Right cardiac atrium (tissue), 5 donors: ENCODE data around the gene RNFT1. TPM values are rescaled to one million over a fixed set of nuclear protein-coding genes. Genes with fewer than 3 reads are reported as not detected.
"Not testable (repeated sequence)": the region's sequence is repeated elsewhere in the genome, so short reads cannot be mapped to it uniquely, and the experiment has no call there.

ENCODE experiments used
- ATAC-seq, 2 donors: fragments of 200-7000 bp; cut with Tn5 transposase; one replicate each; pipeline versions ENCODE4 v1.8.0 to v1.9.1; 2020; ENCODE audit warnings: moderate library complexity in 2 of 2, mild to moderate bottlenecking in 1 of 2
- DNase-seq, 3 donors: peaks; one replicate each; pipeline ENCODE4 v3.0.0-alpha.2; 2020
- H3K27ac ChIP-seq: one replicate; pipeline ENCODE4 v1.5.1; 2013; ENCODE audit warnings: mild to moderate bottlenecking, low read length, control low read depth, moderate library complexity
- H3K27me3 ChIP-seq: one replicate; pipeline ENCODE4 v1.6.1; 2013; ENCODE audit not compliant: control insufficient read depth, insufficient read depth
- H3K4me1 ChIP-seq: one replicate; pipeline ENCODE4 v1.6.1; 2013; ENCODE audit warnings: low read length; ENCODE audit not compliant: control insufficient read depth, insufficient read depth
- H3K4me3 ChIP-seq: one replicate; pipeline ENCODE4 v1.5.1; 2013; ENCODE audit warnings: low read length, control low read depth
- H3K9me3 ChIP-seq: one replicate; pipeline ENCODE4 v1.6.1; 2013; ENCODE audit warnings: low read length; ENCODE audit not compliant: control insufficient read depth
- WGBS: extraction: QIAGEN DNeasy Blood & Tissue Kit; methylation state at CpG from one replicate; pipeline ENCODE4 v1.1.7; 2013; 5-methylcytosine and 5-hydroxymethylcytosine counted together
- intact Hi-C, 4 donors: fragments of 100-400 bp; cut with DNase I; formaldehyde crosslinking; loops; one replicate each; pipeline versions ENCODE4 v1.11.0 to v1.14.0; 2022 to 2023
- long read RNA-seq, 4 donors: library from polyadenylated mRNA; unstranded; transcript quantifications; one replicate each; pipeline ENCODE4 v2.0.0, GENCODE V29; 2020 to 2021
- polyA plus RNA-seq: library from polyadenylated mRNA; stranded (reverse); fragments of 200-250 nt; gene quantifications from one replicate; pipeline ENCODE4 v1.2.3, GENCODE V29; 2013
- total RNA-seq, 4 donors: library from RNA; stranded (reverse); fragmentation: NEBNext Ultra II Directional; extraction: Animal tissue kit (Norgen Biotek cat#: 25700); gene quantifications; one replicate each; pipeline ENCODE4 v1.2.1, GENCODE V29; 2021
- donor health status: healthy with polysubstance abuse.
- donor health status: DM: no; HTN: yes; CAD: no.
- donor health status: DM: no; HTN: no; CAD: no.
- donor health status: DM: no; HTN: yes; CAD: no; lungs with severe emphysema.
- donor health status: DM: yes; HTN: yes; CAD: no.

RNFT1 gene, protein sequence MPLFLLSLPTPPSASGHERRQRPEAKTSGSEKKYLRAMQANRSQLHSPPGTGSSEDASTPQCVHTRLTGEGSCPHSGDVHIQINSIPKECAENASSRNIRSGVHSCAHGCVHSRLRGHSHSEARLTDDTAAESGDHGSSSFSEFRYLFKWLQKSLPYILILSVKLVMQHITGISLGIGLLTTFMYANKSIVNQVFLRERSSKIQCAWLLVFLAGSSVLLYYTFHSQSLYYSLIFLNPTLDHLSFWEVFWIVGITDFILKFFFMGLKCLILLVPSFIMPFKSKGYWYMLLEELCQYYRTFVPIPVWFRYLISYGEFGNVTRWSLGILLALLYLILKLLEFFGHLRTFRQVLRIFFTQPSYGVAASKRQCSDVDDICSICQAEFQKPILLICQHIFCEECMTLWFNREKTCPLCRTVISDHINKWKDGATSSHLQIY
- 10 to 100 TPM; 10.4 to 17.9 (median 12.1) TPM for total RNA-seq
- polyA plus RNA-seq: 8.1 TPM
- long read RNA-seq, donor 1, transcript RNFT1-201 (9 exons, 2,101 nt): major isoform, 26 of 31 reads
- long read RNA-seq, donor 1, partial matches to known transcripts: 0 of 31 reads
- long read RNA-seq, donor 1, other reads (novel, unspliced or antisense): 1 of 31 reads
- long read RNA-seq, donor 2, transcript RNFT1-201 (9 exons, 2,101 nt): major isoform, 6 of 9 reads
- long read RNA-seq, donor 2, partial matches to known transcripts: 0 of 9 reads
- long read RNA-seq, donor 2, other reads (novel, unspliced or antisense): 3 of 9 reads
- long read RNA-seq, donor 3, transcript RNFT1-202 (7 exons, 1,809 nt): minor isoform, 18 of 108 reads
- long read RNA-seq, donor 3, transcript RNFT1-201 (9 exons, 2,101 nt): major isoform, 66 of 108 reads
- long read RNA-seq, donor 3, transcript RNFT1-204 (8 exons, 1,893 nt): minor isoform, 7 of 108 reads
- long read RNA-seq, donor 3, partial matches to known transcripts: 5 of 108 reads
- long read RNA-seq, donor 3, other reads (novel, unspliced or antisense): 11 of 108 reads
- long read RNA-seq, donor 4, transcript RNFT1-201 (9 exons, 2,101 nt): major isoform, 6 of 8 reads
- long read RNA-seq, donor 4, partial matches to known transcripts: 0 of 8 reads
- long read RNA-seq, donor 4, other reads (novel, unspliced or antisense): 0 of 8 reads

DNA sequence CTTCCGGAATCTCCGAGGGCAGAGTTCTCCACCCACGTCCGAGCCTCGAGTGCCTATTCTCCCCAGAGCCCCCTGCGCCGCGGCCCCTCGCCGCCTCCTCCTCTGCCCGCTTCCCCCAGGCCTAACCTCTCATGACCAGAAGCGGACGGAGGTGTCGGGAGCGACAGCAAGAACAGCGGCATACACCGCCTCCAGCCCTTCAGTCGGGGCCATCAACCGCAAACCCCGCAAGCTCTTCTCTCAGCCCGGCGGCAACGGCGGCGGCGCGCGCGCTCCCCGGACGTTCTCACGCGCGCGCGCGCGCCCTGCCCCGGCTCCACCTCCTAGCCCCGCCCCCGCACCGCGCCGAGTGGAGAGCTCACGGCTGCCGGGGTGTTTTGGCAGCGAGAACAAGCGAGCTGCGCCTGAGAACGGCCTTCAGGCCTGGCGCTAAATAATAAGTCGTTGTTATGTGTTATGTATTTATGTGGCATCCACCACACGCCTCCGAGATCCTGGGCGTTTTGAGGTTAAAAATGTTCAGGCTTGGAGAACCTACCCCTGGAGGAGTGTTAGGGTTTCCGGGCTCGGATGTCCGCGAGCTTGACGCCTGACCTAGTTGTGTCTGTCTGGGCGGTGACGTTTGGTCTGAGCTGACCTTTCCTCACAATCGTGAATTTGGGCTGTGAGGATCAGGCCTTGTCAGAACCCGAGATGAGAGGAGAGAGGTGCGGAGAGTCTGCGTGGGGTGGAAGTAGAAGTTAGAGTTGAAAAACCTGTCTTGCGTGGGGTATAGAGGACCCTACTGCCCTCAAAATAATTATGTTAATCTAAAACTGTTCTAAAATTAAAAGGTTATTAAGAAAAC, at the start of gene RNFT1:
Gene RNFT1 (minus strand): TSS at position 259 of the 847 bp plus-strand sequence. CDS start 77 bp downstream, at position 182.
- ATAC-seq (peak; percentile 98), DNase-seq (peak; percentile 93 to 97 (median 96))
- peaks cover 2% of the 10 kb centered on the region for H3K4me1 ChIP-seq
- H3K27me3 ChIP-seq: no peaks in the 10 kb centered on the region
- WGBS: 3% methylated on average over 67 of the region's 67 CpGs
- no peaks in the 10 kb centered on the region for H3K9me3 ChIP-seq
- intact Hi-C loops: no loop called here
- peak within 1 kb of the TSS; percentile 71 for H3K4me3 ChIP-seq
- peak within 1 kb of the TSS; percentile 96 for H3K27ac ChIP-seq

DNA sequence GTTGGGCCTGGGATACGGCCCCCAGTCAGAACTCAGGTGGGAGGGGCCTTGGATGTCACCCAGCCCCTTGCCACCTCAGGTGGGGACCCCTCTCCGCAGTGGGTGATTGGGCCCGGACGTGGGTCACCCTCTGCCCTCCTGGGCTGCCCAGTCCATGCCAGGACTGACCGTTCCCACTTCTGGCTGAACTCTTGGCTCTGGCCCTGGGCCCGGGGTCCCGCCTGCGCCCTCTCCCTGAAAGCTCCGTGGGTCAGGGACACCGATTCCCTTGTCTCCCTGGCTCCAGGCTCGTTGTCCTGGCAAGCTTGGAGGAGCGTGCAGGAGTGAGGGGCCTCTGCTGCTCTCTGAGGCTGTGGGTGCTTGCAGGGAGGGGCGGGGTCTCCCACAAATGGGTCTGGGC, 44.8 kb upstream of the RNFT1 start:
- intact Hi-C loops, H3K4me3 ChIP-seq, ATAC-seq, H3K27me3 ChIP-seq, H3K4me1 ChIP-seq, H3K27ac ChIP-seq, H3K9me3 ChIP-seq: not testable (repeated sequence)
- WGBS: 83% methylated on average over 6 of the region's 13 CpGs
- peak in 1 of 3 donors; percentile 12 for DNase-seq

DNA sequence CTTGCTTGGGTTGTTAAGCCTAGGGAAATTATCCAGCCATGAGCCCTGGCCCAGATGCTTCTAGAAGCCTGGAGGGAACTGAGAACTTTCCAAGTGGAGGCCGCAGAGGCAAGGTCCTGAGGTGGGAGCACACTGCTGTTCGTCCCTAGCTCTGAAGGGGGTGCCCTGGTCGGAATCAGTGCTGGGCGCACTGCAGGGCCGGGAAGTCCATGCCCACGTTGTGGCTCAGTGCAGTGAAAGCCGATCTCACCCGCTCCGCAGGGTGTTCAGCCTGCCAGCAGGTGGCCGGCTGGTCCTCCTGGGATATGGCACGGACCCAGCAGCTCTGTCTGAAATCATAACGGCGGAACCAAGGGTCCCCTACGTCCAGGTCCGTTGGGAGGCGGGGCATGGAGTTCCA, 43.8 kb upstream of the RNFT1 start:
- H3K27ac ChIP-seq, H3K9me3 ChIP-seq, H3K27me3 ChIP-seq, ATAC-seq, intact Hi-C loops, H3K4me3 ChIP-seq, H3K4me1 ChIP-seq: not testable (repeated sequence)
- WGBS: 86% methylated on average over 8 of the region's 16 CpGs
- DNase-seq: peak in 1 of 3 donors; percentile 7

DNA sequence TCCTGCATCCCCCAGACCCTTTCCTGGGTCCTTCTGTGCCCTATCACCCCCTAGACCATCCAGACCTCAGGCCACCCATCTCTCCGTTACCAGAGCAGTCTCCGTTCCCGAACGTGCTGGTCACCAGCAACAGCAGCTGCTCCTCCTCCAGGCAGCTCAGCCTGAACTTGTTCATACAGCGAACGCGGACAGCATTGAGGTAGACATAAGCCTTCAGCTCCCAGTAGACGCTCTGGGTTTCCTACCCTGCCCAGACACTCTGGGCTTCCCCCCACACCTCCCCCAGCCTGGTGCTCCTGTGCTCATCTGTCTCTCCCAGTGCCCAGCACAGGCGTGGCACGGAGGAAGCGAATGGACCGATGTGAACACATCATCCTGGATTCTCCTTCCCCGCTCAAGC, 41.6 kb upstream of the RNFT1 start:
- Histone ChIP-seq H3K9me3 (no peaks in the 10 kb centered on the region), H3K27me3 (no peaks in the 10 kb centered on the region), H3K27ac (no peak overlapping the region), H3K4me3 (no peak overlapping the region), H3K4me1 (no peaks in the 10 kb centered on the region)
- WGBS: 93% methylated on average over 13 of the region's 13 CpGs
- DNase-seq (peak in 1 of 3 donors; percentile 11), ATAC-seq (no peak)
- intact Hi-C loops: no loop called here

DNA sequence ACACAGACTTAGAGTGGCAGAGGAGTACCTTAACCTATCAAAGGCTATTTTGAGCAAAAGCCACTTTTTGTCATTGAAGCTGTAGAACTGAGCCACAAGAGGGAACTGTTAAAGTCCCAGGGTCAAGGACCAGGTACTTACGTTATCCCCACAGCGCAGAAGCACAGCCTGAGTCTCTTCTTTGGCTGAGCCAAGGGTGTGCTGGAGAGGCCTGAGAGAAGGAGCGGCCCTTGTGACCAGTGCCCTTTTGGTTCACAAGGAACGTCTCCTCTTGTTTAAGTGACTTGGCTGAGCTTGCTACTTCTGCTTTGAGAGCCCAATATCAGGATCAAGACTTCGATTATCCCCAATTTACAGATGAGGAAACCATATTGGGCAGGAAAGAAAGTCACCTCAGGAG, 40.0 kb upstream of the RNFT1 start:
- WGBS: 70% methylated on average over 5 of the region's 5 CpGs
- intact Hi-C loops, H3K9me3 ChIP-seq, H3K4me1 ChIP-seq, ATAC-seq, H3K27me3 ChIP-seq, H3K4me3 ChIP-seq, DNase-seq, H3K27ac ChIP-seq: not testable (repeated sequence)

DNA sequence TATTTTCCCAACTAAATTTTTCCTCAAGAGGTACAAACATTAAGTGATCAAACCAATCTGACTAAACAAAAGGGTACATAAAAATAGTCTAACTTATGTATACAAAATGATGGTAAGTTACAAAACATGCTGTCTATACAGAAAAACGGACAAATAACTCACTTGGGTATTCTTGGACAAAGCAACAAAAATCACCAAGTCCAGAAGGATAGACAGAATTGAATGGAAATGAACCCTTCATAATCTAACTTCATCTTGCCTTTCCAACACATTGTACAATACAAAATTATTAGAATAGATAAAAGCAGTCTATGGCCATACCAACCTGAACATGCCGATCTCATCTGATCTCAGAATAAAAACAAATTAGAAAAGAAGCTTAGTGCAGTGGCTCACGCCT, 37.9 kb upstream of the RNFT1 start:
- H3K4me3 ChIP-seq, intact Hi-C loops, H3K4me1 ChIP-seq, H3K27ac ChIP-seq, H3K9me3 ChIP-seq, ATAC-seq, H3K27me3 ChIP-seq, DNase-seq: not testable (repeated sequence)
- WGBS: 88% methylated on average over 3 of the region's 3 CpGs

DNA sequence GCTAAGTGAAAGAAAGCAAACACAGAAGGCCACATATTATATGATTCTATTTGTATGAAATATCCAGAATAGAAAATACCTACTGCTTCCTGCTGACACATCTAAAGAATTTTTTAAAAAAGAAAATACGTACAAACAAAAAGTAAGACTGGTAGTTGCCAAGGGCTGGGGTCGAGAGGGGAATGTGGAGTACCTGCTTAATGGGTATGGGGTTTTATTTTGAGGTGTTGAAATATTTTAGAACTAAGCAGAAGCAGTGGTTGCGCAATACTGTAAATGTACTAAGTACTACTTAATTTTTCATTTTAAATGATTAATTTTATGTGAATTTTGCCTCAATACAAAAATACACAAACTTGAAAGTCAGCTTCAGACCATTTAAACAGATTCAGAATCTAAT, 32.1 kb upstream of the RNFT1 start:
- H3K4me1 ChIP-seq, H3K27ac ChIP-seq, H3K27me3 ChIP-seq, intact Hi-C loops, H3K4me3 ChIP-seq, H3K9me3 ChIP-seq, ATAC-seq, DNase-seq: not testable (repeated sequence)
- WGBS: 82% methylated on average over 2 of the region's 3 CpGs

DNA sequence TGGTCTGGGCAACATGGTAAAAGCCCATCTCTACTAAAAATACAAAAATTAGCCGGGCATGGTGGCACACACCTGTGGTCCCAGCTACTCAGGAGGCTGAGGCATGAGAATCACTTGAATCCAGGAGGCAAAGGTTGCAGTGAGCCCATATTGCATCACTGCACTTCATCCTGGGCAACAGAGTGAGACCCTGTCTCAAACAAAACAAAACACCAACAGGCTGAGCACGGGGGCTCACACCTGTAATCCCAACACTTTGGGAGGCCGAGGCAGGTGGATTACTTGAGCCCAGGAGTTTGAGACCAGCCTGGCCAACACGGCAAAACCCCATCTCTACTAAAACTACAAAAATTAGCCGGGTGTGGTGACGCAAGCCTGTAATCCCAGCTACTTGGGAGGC, 10.6 kb upstream of the RNFT1 start:
- WGBS: 95% methylated on average over 6 of the region's 6 CpGs
- intact Hi-C loops, DNase-seq, H3K27ac ChIP-seq, H3K4me3 ChIP-seq, H3K9me3 ChIP-seq, H3K4me1 ChIP-seq, H3K27me3 ChIP-seq, ATAC-seq: not testable (repeated sequence)

DNA sequence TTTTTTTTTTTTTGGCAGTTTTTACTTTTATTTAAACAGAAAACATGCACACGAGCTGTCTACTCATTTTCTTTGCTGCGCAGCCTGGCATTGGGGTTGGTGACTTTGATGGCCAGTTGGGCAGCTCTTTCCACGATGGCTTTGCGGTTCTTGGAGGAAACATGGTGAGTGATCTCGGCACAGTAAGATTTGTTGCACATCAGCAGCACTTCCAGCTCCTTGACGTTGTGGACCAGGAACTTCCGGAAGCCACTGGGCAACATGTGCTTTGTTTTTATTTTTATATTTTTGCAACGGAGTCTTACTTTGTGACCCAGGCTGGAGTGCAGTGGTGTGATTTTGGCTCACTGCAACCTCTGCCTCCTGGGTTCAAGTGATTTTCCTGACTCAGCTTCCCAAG, 8.9 kb upstream of the RNFT1 start:
- H3K27ac ChIP-seq, H3K27me3 ChIP-seq, intact Hi-C loops, H3K4me3 ChIP-seq, DNase-seq, ATAC-seq, H3K9me3 ChIP-seq, H3K4me1 ChIP-seq: not testable (repeated sequence)
- 91% methylated on average over 8 of the region's 8 CpGs for WGBS

DNA sequence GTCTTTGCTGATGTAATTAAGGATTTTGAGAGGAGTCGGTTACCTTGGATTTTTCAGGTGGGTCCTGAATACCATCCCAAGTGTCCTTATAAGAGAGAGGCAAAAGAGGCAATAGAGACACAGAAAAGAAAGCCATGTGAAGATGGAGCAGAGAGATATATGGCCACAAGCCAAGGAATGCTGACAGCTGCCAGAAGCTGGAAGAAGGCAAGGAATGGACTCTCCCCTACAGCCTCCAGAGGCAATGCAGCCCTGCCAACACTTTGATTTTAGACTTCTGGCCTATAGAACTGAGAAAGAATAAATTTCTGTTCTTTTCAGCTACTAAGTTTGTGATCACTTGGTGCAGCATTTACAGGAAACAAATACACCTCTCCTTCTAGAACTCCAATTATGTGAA, 8.2 kb upstream of the RNFT1 start:
- intact Hi-C loops: no loop called here

More for the DNA sequence above, 8.2 kb upstream of the RNFT1 start:
- H3K27me3 ChIP-seq: no peaks in the 10 kb centered on the region
- no peaks in the 10 kb centered on the region for H3K4me1 ChIP-seq
- peak in 1 of 3 donors; percentile 13 for DNase-seq
- H3K4me3 ChIP-seq: no peak overlapping the region
- H3K27ac ChIP-seq: no peak overlapping the region
- ATAC-seq: no peak
- no peaks in the 10 kb centered on the region for H3K9me3 ChIP-seq
- 100% methylated on average over 1 of the region's 1 CpG for WGBS
